ENCODE data around the gene TPD52L2. TPM values are rescaled to one million over a fixed set of nuclear protein-coding genes. Genes with fewer than 3 reads are reported as not detected.
A peak's percentile ranks its signal among the peaks of the same experiment; 100 is the strongest.

Gene TPD52L2
- total RNA-seq, 2 donors from 2014 or later = 54.8 to 92.9 TPM

DNA sequence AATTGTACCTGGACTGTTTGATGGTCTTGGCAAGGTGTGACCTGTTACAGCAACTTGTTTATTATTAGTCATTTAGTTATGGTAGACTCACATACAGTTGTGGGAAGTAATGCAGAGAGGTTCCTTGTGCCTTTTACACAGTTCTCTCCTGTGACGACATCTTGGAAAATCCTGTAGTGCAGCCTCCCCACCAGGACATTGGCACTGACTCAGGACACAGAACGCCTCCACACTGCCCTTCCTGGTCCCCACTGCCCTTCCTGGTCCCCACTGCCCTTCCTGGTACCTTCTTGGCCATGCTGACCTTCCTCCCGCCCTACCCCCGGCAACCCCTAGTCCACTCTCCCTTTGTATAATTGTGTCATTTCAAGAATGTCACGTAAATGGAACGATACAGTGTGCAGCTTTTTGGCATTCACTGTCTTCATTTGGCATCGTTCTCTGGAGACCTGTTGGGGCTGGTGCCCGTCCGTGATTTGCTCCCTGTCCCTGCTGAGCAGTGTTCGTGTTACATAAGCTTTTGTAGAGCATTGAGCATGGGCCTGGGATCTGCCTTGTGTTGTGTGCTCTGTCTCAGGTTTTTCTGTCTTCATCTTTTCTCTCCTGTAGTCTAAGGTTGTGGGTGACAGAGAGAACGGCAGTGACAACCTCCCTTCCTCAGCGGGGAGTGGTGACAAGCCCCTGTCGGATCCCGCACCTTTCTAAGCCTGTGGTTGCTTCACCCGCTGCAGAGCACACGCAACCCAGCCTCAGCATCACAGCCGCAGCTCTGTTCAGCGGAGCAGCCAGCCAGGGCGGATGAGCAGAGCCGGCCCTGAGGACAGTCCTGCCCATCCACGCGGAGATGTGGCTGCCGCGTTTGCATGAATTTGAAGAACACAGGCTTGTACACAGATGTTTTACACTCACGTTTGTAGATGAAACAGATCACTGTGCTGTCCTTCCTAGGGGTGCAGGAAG lies 24.5 kb downstream of the TPD52L2 start:
- peaks cover 60% of the 10 kb centered on the region for H3K36me3 Mint-ChIP-seq (ENCODE audit: low read depth)

DNA sequence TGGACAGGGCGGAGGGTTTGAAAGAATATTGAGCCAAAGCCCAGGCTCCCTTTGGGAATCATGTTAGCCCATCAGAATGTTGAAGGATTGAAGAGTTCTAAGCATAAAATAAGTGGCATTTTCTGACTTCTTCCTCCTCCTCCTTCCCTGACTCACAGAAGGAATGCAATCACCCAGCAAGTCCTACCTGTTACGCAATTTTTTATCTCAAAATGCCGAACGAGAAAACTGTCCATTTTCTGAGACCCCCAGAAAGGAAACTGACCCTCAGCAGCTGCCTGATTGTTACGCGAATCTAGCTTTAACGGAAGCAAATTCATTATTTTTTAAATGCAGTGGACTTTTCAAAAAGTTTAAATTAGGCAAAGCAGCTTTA lies 25.1 kb downstream of the TPD52L2 start:
- Mint-ChIP-seq H3K27ac (no peak overlapping the region), H3K27me3 (no peaks in the 10 kb centered on the region), H3K4me3 (no peak overlapping the region), H3K9me3 (no peaks in the 10 kb centered on the region), H3K36me3 (ENCODE audit: low read depth) (peaks cover 54% of the 10 kb centered on the region), H3K4me1 (peaks cover 5% of the 10 kb centered on the region)
- ATAC-seq (replicated peaks) = no peak

More for the DNA sequence above, 24.5 kb downstream of the TPD52L2 start:
- H3K27ac Mint-ChIP-seq = no peak overlapping the region
- ATAC-seq (replicated peaks) = no peak
- H3K9me3 Mint-ChIP-seq = no peaks in the 10 kb centered on the region
- peaks cover 5% of the 10 kb centered on the region for H3K4me1 Mint-ChIP-seq
- H3K27me3 Mint-ChIP-seq = no peaks in the 10 kb centered on the region
- no peak overlapping the region for H3K4me3 Mint-ChIP-seq

DNA sequence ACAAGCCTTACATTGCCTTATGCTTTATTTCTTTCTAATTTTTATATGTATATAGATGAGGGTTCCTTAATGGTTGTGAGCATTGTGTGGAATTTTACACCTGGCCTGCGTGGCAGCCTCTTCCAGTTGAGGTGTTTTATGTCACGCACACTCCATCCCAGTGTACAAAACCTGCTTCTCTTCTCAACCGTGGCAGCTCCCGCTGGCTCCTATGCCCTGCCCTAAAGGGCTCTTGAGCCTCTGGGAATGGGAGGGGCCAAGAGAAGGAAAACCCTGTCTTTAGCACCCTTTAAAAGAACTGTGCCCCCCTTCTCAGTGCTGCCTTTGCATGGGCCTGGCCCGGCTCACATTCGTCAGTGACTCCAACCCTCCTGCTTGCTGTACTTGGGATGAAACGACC lies 25.5 kb downstream of the TPD52L2 start:
- no peak overlapping the region for H3K27ac Mint-ChIP-seq
- H3K9me3 Mint-ChIP-seq = no peaks in the 10 kb centered on the region
- H3K36me3 Mint-ChIP-seq (ENCODE audit: low read depth) = peaks cover 54% of the 10 kb centered on the region
- ATAC-seq (replicated peaks) = no peak
- no peak overlapping the region for H3K4me3 Mint-ChIP-seq
- H3K4me1 Mint-ChIP-seq = peaks cover 5% of the 10 kb centered on the region
- no peaks in the 10 kb centered on the region for H3K27me3 Mint-ChIP-seq

DNA sequence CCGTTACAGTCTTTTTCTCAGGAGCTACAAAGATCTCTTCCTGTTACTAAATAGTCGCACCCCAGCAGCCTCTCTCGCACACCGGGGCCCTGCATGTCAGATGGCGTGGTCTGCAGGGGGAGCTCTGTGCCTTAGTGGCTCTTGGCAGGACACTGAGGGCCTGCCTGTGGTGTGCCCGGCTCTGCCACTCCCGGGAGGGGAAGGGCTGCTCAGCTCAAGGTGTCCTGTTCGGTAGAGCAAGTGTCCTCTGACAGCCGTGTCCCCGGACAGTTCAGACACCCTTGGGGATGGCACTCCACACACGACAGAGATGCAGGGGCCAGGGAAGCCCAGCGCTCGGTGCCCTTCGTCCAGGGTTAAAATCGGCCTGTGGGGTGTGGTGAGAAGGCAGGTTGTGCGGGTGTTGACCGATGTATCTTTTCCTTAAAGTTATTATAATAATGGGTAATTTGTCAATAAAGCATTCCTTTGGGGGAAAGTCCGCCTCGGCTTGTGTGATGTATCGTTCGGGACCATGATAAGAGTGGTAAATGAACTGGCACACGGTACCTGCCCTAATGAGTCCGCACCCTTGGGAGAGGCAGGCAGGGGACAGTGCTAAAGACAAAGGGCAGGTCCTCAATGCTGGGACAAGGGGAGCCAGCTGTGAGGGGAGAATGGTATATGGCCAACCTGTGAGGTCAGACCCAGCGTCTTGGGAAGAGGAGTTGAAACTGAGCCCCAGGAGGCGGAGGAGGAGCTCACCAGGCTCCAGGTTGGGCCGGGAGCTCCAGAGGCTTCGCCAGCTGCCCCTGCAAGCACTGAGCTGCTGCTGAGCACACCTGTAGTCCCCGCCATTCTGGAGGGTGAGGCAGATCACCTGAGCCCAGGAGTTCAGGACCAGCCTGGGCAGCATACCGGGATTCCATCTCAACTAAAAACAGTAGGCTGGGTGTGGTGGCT lies 26.3 kb downstream of the TPD52L2 start:
- no peaks in the 10 kb centered on the region for H3K9me3 Mint-ChIP-seq
- H3K27ac Mint-ChIP-seq = no peak overlapping the region
- no peak overlapping the region for H3K4me3 Mint-ChIP-seq
- no peak for ATAC-seq (replicated peaks)
- H3K27me3 Mint-ChIP-seq = no peaks in the 10 kb centered on the region
- H3K4me1 Mint-ChIP-seq = peaks cover 5% of the 10 kb centered on the region
- peaks cover 61% of the 10 kb centered on the region for H3K36me3 Mint-ChIP-seq (ENCODE audit: low read depth)

DNA sequence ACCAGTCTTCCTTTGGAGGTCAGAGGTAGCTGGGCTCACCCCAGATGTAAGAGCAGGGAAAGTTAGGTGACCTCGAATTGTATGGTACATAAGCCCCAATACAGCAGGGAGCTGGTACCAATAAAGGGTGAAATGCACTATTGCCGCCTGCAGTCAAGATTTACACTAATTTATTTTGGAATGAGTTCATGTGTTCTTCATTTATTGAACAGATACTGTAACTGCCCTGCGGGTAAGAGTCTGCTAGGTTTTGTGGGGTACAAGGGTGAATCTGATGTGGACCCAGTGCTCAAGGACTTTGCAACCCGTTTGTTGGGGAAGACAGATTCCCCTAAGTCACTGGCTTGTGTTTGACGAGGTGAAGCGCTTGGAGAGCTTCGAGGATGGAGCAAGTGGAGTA lies 27.3 kb downstream of the TPD52L2 start:
- Mint-ChIP-seq H3K27me3 (no peaks in the 10 kb centered on the region), H3K9me3 (no peaks in the 10 kb centered on the region)
- no peak for ATAC-seq (replicated peaks)

DNA sequence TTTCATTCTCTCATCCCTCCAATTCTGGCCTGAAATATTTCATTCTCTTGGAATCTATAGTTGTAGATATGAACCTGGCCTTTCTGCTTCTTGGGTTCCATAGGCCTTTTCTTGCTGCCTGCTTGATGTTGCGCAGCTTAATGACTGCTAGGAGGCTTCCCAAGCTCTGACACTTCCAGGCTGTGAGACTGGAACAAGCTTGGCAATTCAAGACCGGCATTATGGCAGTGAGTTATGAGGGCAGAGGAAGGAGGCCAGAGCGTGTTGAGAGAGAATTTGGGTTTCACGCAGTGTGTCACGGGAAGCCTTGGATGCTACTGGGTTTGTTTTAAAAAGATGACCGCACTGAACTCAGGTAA lies 28.9 kb downstream of the TPD52L2 start:
- H3K27ac Mint-ChIP-seq = peak overlapping the region; percentile 83
- H3K4me3 Mint-ChIP-seq = peak overlapping the region; percentile 72
- H3K27me3 Mint-ChIP-seq = no peaks in the 10 kb centered on the region
- no peak for ATAC-seq (replicated peaks)
- H3K4me1 Mint-ChIP-seq = peaks cover 23% of the 10 kb centered on the region
- H3K9me3 Mint-ChIP-seq = no peaks in the 10 kb centered on the region
- peaks cover 64% of the 10 kb centered on the region for H3K36me3 Mint-ChIP-seq (ENCODE audit: low read depth)

More for the DNA sequence above, 27.3 kb downstream of the TPD52L2 start:
- Mint-ChIP-seq H3K27ac (no peak overlapping the region), H3K4me3 (no peak overlapping the region), H3K4me1 (peaks cover 12% of the 10 kb centered on the region), H3K36me3 (ENCODE audit: low read depth) (peaks cover 61% of the 10 kb centered on the region)

DNA sequence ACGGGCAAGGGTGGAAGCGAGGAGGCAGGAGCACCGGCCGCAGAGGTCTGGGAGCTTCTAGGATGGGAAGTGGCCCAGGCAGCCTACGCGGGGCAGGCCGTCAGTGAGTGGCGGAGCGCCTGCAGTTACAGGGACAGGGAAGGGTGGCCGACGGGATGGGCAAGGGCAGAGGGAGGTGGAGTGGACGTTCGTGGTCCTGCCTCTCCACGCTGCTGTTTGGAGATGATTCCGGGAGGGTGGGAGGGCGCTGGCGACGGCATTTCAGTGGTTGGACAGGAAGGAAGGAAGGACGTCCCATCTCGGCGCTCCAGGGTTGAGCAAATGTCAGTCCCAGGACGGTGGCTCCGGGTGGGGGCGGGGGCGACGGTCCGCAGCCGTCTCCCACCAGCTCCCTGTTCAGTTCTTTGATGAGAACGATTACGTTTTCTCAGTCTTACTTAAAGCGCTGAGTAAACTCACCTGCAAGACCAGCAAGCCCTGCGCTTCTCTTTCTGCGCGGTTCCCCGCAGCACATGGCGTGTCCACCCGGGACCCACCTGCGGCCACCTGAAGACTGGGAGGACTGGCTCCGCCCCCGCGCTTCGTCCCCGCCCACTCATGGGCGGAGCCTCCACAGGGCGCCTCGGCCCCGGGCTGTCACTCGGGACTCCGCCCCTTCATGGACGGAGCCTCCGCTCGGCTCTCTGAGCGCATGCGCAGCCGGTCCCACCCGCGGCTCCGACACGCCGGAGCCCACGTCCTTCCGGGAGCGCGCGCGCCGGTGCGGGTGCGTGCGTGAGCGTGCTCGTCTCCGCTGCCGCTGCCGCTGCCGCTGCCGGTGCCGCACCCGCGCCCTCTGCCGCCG lies 29.5 kb downstream of the TPD52L2 start, which contains the start of gene DNAJC5:
DNAJC5 (plus strand) TSS at position 769 of the 844 bp plus-strand sequence. CDS start 33,220 bp downstream, outside the sequence.
- Mint-ChIP-seq H3K27ac (peak within 1 kb of the TSS; percentile 97), H3K4me3 (peak within 1 kb of the TSS; percentile 97), H3K4me1 (peaks cover 26% of the 10 kb centered on the region), H3K27me3 (no peaks in the 10 kb centered on the region), H3K9me3 (no peaks in the 10 kb centered on the region), H3K36me3 (ENCODE audit: low read depth) (peaks cover 61% of the 10 kb centered on the region)
- peak; percentile 81 for ATAC-seq (replicated peaks)

DNA sequence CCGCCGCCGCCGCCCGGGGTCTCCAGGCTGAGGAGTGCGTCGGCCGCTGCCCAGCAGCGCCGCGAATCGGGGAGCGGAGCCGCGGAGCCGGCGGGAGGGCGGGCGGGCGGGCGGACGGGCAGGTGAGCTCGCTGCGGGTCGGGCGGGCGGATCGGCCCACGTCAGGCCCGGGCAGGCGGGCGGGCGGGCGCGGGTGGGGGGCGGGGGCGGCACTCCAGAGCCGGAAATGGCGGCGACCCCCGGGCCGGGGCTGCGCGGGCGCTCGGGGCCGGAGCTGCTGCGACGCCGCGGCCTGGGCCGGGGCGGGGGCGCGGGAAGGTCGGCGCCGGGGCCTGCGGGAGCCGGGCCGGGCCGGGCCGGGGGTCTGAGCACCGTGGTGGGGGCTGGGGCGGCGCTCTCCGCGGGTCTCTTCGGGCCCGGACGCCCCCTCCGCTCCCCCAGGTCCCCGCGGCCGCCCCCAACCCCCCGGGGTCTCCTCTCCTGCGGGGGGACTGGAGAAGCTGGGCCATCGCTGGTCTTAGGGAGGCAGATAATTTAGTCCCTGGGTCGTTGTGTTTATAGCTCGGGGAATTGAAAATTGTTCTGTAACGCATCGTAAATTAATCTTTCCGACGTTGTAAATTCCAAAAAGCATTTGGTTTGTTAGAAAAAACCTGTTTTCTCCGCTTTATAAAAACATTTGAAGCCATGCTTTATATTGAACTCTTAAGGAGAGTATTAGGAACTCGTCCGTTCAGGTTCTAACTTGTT lies 30.3 kb downstream of the TPD52L2 start:
- Mint-ChIP-seq H3K4me3 (peak overlapping the region; percentile 97), H3K36me3 (ENCODE audit: low read depth) (peaks cover 53% of the 10 kb centered on the region), H3K27ac (peak overlapping the region; percentile 97), H3K27me3 (no peaks in the 10 kb centered on the region), H3K9me3 (no peaks in the 10 kb centered on the region), H3K4me1 (peaks cover 26% of the 10 kb centered on the region)
- peak; percentile 8 for ATAC-seq (replicated peaks)

DNA sequence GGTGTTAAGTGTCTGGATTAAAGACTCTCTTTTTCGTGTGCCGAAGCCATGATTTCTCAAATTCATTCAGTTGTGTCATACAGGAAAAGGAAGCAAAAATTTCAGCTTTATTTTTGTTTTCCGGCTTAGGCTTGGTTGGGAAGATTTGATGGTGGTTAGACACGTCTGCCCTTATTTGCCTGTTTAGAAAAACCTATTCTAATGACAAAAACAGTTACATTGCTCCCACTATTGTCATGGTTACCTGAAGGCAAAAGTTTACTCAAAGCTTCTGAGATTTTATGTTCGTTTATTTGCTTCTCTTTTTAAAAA lies 30.8 kb downstream of the TPD52L2 start:
- ATAC-seq (replicated peaks) = peak; percentile 6
- Mint-ChIP-seq H3K27me3 (no peaks in the 10 kb centered on the region), H3K27ac (peak overlapping the region; percentile 97), H3K4me1 (peaks cover 26% of the 10 kb centered on the region), H3K4me3 (peak overlapping the region; percentile 97), H3K9me3 (no peaks in the 10 kb centered on the region), H3K36me3 (ENCODE audit: low read depth) (peaks cover 54% of the 10 kb centered on the region)

DNA sequence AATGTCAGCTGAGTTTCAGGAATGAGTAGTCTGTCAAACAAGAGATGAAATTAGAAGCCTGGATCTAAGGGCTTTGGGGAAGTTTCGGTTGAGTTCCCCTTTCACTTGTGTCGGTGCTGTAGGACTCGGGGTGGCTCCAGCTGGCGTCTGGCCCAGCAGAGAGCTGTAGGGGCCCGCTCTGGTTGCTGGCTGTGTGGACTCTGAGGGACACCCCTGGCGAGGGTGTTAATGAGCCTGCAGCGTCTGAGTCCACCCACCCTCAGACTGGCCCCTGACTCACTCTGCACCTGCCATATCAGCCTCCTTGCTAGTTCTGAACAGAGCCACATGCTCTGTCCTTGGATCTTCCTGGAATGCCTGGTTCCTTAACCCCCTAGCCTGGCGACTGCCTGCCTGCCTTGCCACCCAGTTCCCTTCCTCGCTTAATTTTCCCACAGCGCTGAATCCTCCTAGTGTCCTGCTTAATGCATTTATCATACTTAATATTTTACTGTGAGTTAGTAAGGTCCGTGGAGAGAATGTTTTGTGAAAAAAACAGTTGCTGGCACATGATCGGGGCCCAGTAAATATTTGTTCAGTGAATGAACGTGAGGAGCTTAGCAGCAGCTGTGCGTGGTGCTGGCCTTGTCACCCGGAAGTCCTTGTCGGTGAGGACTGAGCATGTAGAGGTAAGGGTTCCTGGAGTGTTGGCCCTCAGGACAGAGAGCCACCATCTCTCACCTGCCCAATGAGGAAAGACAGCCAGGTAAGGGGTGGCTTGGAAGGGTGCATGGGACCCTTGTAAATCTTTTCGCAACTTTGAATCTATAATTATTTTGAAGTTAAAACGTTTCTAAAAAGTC lies 31.4 kb downstream of the TPD52L2 start:
- Mint-ChIP-seq H3K9me3 (no peaks in the 10 kb centered on the region), H3K4me3 (peak overlapping the region; percentile 97), H3K4me1 (peaks cover 26% of the 10 kb centered on the region), H3K36me3 (ENCODE audit: low read depth) (peaks cover 54% of the 10 kb centered on the region), H3K27ac (peak overlapping the region; percentile 97), H3K27me3 (no peaks in the 10 kb centered on the region)
- peak; percentile 56 for ATAC-seq (replicated peaks)

DNA sequence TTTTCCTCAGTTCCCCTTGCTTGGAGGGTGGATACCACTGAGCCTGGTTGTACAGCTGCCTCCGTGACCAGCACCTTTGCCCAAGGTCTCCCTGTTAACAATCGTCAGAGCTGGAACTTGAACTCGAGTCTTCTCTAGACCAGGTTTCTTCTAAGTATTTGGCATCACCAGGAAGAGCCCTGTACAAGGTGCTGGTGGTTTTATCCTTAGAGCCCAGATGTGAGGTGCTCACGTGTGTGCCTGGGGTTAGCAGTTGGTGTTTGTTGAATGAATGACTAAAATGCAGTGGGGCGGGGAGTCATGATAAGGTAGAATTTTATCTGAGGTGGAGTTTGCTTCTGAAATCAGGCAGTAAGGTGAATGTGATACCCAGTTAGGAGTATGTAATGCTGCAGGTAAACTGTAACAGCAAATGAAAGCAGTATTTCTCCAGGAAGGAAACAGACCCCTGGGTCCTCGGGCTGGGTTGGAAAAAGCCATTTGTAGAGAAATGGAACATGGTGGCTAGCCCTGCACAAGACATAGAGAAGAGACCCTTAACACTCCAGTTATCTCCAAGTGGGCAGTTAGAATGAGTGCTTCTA lies 33.0 kb downstream of the TPD52L2 start:
- Mint-ChIP-seq H3K4me1 (peaks cover 30% of the 10 kb centered on the region), H3K27me3 (no peaks in the 10 kb centered on the region), H3K4me3 (peak overlapping the region; percentile 97), H3K27ac (peak overlapping the region; percentile 84), H3K36me3 (ENCODE audit: low read depth) (peaks cover 62% of the 10 kb centered on the region), H3K9me3 (no peaks in the 10 kb centered on the region)
- no peak for ATAC-seq (replicated peaks)

DNA sequence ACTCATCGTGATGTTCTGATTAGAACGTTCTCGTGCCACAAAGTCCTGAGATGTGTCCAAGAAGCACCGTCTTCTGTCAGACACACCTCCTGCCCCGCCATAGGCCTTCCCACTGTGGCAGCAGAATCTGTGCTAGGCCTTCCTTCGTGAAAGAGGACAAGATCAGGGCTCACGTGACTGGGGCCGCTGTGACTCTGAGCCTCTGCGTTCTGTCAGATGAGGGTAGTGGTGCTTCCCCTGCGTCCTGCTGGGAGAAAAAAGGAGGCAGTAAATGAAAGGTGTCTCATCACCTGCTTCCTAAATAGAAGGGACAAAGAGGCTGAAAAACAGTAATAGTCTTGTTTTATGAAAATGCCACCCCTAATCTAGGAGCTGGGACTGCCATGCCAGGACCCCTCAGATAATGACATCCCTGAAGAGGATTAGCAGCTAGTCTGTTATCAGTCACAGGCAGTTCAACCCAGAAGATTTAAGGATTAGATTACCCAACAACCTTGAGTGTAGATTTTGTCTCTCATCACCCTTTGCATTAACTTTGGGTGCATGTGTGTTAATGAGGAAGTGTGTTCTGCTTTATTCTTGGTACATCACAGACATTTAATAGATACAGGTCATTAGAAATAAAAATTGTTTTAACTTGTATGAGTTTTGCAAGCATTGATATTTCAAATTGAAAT lies 34.0 kb downstream of the TPD52L2 start:
- peak overlapping the region; percentile 61 for H3K27ac Mint-ChIP-seq
- H3K36me3 Mint-ChIP-seq (ENCODE audit: low read depth) = peaks cover 62% of the 10 kb centered on the region

More for the DNA sequence above, 34.0 kb downstream of the TPD52L2 start:
- Mint-ChIP-seq H3K27me3 (no peaks in the 10 kb centered on the region), H3K4me3 (peak overlapping the region; percentile 16), H3K9me3 (no peaks in the 10 kb centered on the region), H3K4me1 (peaks cover 30% of the 10 kb centered on the region)
- no peak for ATAC-seq (replicated peaks)
